UCSD-AML1 (cell line): Measurements from ENCODE around the gene PLA2G4E.

ENCODE experiments used
- DNase-seq: peaks from one replicate; lab custom pipeline; 2025; ENCODE audit not compliant: unreplicated experiment; lab: John Stamatoyannopoulos, UW

The PLA2G4E gene

GRCh38 chr15:41939986-41940385 lies 80.9 kb downstream of the PLA2G4E start:
- no peak for DNase-seq

DNA sequence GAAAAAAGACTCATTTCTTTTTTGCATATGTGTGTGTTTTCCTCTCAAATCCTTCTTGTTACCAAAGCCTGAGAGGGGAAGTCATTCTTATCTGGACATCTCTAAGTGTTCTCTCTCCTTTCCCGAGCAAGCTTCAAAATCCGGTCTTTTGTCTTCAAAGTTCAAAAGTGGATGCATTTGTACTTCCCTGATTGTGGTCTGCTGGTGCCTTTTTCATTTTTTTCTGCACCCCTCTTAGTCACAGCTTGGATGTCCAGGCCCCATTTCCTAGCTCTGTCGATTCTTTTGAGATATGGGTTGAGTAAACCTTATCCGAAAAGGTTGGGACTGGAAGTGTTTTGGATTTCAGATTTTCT lies 83.3 kb downstream of the PLA2G4E start:
- DNase-seq = no peak

DNA sequence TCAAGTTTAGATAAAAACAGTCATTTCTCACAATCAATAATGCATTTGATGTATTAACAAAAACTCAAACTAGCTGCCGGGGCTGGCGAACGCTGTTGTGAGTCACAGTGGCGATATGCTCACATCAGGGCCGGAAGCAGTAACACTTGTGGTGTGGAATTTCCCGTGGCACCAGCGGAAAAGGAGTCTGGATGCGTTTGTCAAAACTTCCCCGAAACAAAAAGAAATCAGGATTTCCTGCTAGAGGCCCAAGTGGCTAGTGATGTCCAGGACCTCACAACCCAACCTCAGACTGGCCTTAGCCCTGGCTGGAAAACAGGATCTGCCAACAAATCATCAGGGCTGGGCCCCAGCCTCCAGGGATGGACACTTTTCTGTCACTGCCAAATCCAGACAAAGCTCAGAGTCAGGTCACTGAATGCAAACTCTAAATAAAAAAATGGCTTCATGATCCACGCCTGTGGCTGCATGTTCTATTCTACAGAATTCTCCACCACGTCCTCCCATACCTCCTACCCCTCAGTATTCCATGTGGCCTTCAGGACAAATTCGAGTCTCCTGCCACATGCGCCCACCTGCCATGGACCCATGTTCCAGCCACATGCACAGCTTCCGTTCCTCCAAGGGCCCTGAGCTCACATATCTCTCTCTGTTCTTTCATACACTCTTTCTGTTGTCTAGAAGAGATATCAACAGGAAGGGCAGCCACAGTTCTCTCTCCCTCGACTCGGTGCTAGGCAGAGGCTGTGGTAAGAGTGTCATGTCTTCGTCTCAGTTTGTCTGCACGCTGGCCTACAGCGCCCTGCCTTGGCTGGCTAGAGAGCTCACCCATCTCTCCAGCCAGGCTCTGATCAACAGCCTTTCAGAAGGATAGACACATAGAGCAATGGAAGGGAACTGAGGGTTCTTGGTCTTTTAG lies 83.9 kb downstream of the PLA2G4E start:
- DNase-seq = peak; percentile 81

- no peak for DNase-seq
Observed at GRCh38 chr15:41936155-41936554, 84.7 kb downstream of the PLA2G4E start.

DNA sequence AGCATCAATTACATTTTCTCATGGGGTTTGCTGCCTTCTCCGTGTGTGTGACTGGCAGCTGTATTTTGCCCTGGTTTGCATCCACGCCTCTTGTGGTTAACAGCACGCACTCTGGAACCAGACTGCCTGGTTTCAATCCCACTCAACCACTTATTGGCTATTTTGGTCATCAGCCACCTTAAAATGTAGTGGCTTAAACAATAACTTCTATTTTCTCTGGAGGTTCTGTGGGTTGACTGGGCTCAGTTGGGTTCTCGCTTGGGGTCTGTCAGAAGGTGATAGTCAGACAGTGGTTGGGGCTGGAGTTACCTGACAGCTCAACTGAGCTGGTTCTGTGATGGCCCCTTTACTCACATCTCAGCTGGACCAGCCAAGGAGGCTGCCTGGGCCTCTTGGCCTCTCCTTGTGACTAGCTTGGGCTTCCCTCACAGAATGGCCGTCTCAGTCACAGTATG lies 85.2 kb downstream of the PLA2G4E start:
- DNase-seq = no peak

DNA sequence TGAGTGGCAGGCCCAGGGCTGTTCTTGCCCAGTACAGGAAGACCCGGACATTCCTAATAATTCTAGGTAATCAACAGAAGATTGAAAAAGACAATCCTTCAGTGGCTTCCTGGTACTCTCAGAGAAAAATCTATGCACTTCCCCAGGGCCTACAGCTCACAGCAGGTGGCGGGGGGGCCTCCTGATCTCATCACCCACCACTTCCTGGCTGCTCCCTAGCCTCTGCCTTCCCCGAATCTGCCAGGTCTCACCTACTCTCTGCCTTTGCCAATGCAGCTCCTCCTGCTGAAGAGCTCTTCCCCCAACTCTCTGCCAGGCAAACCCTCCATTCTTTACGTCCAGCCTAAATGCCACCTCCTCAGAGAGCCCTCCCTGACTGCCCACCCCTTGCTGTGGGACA lies 86.0 kb downstream of the PLA2G4E start:
- peak; percentile 58 for DNase-seq

GRCh38 chr15:41933771-41934170 lies 87.1 kb downstream of the PLA2G4E start:
- DNase-seq = no peak

GRCh38 chr15:41933326-41933725 lies 87.5 kb downstream of the PLA2G4E start:
- no peak for DNase-seq

- no peak for DNase-seq
Observed at GRCh38 chr15:41932511-41933289, 88.1 kb downstream of the PLA2G4E start.

DNA sequence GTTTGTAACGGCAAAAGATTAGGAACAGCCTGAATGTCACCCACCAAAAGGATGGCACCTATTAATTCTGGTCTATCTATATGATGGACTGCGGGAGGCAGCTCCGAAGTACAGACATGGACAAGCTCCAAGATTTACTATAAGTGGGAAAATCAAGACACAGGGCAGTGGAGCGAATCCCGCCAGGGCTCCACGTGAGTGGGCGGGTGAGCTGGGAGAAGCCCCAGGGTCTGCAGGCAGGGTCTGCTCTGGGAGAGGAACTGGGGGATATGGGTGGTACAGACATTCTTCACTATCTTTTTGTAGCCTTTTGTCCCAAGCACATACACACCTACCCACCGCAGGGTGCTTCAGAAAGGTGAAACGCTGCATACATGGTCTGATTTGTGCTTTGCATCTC lies 88.7 kb downstream of the PLA2G4E start:
- DNase-seq = no peak
